ENCODE measurements around the gene RHBDF2.
"Not testable (repeated sequence)": the region's sequence is repeated elsewhere in the genome, so short reads cannot be mapped to it uniquely, and the experiment has no call there.

RHBDF2 gene

DNA sequence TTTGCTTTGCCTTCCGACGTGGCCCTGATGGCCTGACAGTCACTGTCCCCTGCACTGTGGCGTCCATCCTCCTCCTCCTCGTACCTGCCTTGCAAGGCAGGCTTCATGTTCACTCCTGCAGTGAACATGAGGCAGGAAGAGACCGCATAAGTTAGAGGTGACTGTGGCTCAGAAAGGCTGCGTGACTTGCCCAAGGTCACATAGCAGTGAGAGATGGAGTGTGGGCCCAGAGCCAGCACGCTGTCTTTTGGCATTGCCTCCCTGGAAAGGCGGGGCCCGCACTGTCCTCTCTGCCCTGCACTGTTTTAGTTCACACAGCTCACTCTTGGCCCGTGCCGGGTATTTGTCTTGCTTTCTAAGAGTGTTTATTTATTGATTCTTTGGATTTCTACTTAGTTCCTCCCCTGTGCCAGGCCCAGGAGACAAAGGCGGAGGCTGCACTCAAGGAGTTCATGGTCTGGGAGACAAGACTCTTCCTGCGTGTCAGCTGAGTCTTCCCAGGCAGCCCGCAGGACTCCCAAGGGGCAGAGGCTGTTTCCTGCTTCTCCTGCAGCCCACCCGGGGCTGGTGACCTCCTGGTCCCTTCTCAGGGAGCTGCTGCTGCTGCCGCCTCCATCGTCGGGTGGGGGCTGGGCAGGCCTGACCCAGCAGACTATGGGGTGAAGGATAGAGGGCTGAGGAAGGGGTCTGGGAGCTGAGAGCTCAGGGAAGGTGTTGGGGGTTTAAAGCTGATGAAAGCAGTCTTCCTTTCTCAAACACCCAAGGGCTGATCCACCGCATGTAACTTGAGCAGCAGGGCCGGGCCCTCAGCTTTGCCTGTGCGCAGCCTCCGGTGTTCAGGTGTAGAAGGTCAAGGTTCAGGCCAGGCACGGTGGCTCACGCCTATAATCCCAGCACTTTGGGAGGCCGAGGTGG, 23.6 kb upstream of the RHBDF2 start:
- Mint-ChIP-seq H3K4me3 (no peak overlapping the region), H3K27ac (no peak overlapping the region), H3K36me3 (no peaks in the 10 kb centered on the region), H3K27me3 (peaks cover 56% of the 10 kb centered on the region), H3K9me3 (no peaks in the 10 kb centered on the region), H3K4me1 (peaks cover 28% of the 10 kb centered on the region)
- DNase-seq: no peak
- CTCF ChIA-PET: interaction anchor here (0.7 to 4.0 kb wide), 6 partner anchors 19 to 182 kb away, joined by 4 to 54 read pairs (median 14); no protein-coding TSS in a partner anchor

DNA sequence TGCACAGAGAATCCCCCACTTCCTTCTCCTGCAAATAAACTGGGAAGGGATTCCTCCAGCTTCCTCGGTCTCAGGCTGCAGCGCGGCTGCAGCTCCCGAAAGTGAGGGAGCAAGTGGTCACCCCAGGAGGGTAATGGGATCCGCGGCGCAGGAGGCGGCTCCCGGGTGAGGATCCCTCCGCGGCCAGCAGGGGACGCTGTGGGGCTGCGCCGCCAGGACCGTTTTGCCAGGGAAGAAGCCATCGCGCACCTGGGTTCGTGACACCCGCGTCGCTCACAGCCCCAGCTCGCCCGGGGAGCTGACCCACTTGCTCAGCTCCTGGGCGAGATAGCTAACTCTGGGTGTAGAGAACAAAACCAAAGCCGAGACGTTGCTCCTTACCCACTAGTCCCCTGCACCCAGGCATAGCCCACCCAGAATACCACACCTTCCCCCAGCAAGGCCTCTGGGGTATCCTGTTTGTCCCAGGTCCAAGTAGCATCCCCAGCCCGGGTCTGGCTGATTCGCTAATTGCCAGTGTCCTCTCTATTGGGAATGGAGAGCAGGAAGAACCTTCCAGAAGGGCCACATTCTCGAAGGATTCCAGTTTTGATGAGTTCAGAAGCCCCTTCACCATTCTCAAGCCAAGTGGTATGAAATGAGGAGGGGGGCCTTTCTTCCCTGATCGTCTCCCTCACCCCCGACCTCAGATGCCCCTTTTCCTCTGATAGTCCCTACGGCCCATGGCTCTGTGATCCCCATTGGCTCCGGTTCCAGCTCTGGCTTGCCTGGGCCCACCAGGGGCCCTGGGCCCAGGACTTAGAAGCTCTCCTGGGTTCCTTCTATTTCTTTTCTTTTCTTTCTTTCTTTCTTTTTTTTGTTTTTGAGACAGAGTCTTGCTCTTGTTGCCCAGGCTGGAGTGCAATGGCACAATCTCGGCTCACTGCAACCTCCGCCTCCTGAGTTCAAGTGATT, 22.1 kb upstream of the RHBDF2 start:
- Mint-ChIP-seq H3K9me3 (no peaks in the 10 kb centered on the region), H3K4me1 (peaks cover 27% of the 10 kb centered on the region), H3K36me3 (no peaks in the 10 kb centered on the region), H3K4me3 (no peak overlapping the region), H3K27ac (no peak overlapping the region), H3K27me3 (peaks cover 63% of the 10 kb centered on the region)
- peak; percentile 86 for DNase-seq
- CTCF ChIA-PET: interaction anchor here (0.6 to 4.0 kb wide), 23 partner anchors 9 to 212 kb away, joined by 3 to 54 read pairs (median 5); partner anchors contain the start of genes CYGB and PRCD

DNA sequence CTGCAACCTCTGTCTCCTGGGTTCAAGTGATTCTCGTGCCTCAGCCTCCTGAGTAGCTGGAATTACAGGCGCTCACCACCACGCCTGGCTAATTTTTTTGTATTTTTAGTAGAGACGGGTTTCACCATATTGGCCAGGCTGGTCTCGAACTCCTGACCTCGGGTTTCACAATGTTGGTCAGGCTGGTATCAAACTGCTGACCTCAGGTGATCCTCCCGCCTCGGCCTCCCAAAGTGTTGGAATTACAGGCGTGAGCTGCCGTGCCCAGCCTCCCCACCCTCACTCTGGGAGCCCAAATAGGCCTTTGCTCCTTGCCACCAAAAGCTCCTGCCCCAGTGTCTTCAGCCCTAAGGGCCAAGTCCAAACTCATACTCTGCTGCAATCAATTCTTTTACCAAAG, 20.5 kb upstream of the RHBDF2 start:
- H3K9me3 Mint-ChIP-seq, H3K27ac Mint-ChIP-seq, DNase-seq, H3K4me3 Mint-ChIP-seq, H3K36me3 Mint-ChIP-seq: not testable (repeated sequence)
- Mint-ChIP-seq H3K4me1 (peaks cover 29% of the 10 kb centered on the region), H3K27me3 (peaks cover 52% of the 10 kb centered on the region)
- CTCF ChIA-PET: interaction anchor here (0.6 to 4.0 kb wide), 8 partner anchors 9 to 160 kb away, joined by 3 to 29 read pairs (median 7); no protein-coding TSS in a partner anchor

DNA sequence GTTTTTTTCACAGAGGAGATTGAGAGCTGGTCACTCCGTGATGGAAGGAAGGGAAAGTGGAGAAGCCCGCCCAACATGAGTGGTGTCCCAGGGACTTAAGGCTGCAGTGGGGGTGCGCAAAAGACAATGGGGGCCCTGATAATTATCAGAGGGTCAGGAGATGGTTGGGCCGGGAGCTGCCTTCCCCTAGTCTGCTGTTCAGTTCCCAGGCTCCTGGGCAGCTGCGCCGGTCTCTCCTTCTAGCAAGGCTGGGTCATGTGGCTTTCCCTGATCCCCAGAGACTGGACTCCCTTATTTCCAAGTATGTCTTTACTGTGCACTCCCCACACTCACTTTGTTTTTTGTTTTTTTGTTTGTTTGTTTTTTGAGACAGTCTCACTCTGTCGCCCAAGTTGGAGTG, 20.0 kb upstream of the RHBDF2 start:
- no peaks in the 10 kb centered on the region for H3K36me3 Mint-ChIP-seq
- H3K27ac Mint-ChIP-seq: no peak overlapping the region
- peaks cover 52% of the 10 kb centered on the region for H3K27me3 Mint-ChIP-seq
- DNase-seq: no peak
- CTCF ChIA-PET: interaction anchor here (0.6 to 3.6 kb wide), 8 partner anchors 8 to 216 kb away, joined by 3 to 18 read pairs (median 6); no protein-coding TSS in a partner anchor
- no peak overlapping the region for H3K4me3 Mint-ChIP-seq
- no peaks in the 10 kb centered on the region for H3K9me3 Mint-ChIP-seq
- H3K4me1 Mint-ChIP-seq: peaks cover 33% of the 10 kb centered on the region

DNA sequence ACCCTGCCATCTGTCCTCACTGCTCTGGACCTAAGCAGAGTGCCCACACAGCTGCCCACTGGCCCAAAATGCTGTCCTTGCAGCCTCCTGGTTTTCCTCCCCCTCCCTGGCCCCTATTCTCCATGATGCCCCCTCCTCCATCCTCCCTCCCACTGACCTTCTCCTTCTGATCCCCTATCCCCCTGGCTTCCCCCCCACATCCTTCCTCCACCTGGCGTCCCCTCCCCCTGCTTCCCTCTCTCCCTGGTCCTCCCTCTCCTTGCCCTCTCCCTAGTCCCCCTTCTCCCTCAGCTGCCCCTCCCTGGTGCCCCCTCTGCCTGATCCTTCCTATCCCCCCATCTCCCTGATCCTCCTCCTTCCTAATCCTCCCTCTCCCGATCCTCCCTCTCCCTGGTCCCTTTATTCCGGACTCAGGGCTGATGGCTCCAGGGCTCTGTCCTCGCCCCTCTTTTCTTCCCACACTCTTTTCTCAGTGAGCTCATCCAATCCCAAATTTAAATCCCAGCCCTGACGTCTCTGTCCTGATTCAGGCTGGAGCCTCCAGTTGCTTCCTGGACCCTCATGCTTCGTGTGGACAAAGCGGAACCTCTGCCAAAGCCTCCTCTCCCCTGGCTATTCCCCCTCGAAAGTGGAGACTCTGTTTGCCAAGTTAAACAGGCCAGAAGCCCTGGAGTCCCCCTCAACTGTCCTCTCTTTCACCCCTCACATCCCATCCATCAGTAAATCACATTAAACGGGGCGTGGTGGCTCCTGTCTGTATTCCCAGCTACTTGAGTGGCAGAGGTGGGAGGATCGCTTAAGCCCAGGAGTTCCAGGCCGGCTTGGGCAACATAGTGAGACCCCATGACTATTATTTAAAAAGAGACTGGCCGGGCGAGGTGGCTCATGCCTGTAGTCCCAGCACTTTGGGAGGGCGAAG, 18.1 kb upstream of the RHBDF2 start:
- no peak for DNase-seq
- Mint-ChIP-seq H3K4me3 (no peak overlapping the region), H3K9me3 (no peaks in the 10 kb centered on the region), H3K36me3 (no peaks in the 10 kb centered on the region), H3K4me1 (peaks cover 50% of the 10 kb centered on the region), H3K27ac (peak overlapping the region; percentile 77), H3K27me3 (peaks cover 44% of the 10 kb centered on the region)
- CTCF ChIA-PET: interaction anchor here (0.7 to 2.1 kb wide), 2 partner anchors 8 to 162 kb away, joined by 3 to 8 read pairs; no protein-coding TSS in a partner anchor

DNA sequence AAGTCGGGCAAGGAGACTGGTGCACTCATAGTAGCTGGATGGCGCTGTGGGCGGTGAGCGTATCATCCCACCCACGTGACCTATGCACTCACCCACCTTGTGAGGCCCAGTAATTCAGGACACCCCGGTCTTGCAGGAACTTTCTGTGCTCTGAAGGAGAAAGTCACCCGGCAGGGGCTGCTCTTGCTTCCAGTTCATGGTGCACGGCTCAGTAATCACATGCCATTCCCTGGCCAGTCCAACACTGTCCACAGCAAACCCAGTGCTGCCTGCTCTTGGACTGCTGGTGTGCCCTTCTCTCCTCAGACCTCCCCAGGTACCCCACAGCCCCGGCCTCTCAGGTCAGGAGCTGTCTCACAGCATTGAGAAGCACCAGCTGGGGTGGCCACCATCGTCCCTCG, 16.4 kb upstream of the RHBDF2 start:
- CTCF ChIA-PET: interaction anchor here (0.7 to 0.9 kb wide), 2 partner anchors 16 to 60 kb away, joined by 3 read pairs; partner anchors contain the start of gene RHBDF2
- H3K4me1 Mint-ChIP-seq: peaks cover 54% of the 10 kb centered on the region

DNA sequence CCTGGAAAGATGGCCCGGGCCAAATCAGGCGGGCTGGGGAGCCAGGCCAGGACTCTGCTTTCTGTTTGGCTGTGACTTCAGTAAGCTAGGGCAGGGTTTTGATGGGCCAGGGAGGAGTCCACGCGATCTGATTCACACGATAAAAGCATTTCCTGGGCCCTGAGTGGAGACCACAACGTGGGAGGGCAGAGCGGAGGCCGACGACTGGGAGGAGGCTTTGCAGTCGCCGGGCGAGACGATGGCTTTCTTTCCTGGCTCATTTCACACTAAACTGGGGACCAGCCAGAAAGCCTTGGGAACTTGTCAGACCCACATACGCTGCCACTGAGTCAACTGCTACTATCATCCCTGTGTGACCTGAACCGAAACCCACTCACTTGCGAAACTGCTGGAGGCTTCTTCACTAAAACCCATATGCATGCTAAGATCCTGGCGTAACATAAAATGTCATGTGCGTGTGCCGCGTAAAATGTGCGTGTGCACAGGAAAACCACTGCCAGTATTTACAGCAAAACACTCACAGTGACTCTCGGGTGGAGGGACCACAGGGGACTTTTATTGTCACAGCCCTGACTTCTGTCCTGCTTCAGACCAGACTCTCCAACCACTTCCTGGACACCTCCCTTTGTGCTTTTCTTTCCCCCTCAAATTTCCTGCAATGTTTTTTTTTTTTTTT, 14.2 kb upstream of the RHBDF2 start:
- peak overlapping the region; percentile 98 for H3K27ac Mint-ChIP-seq
- CTCF ChIA-PET: interaction anchor here (0.9 to 1.7 kb wide), 4 partner anchors 8 to 107 kb away, joined by 3 to 4 read pairs (median 3); no protein-coding TSS in a partner anchor
- H3K4me3 Mint-ChIP-seq: peak overlapping the region; percentile 52
- H3K27me3 Mint-ChIP-seq: peaks cover 23% of the 10 kb centered on the region
- no peaks in the 10 kb centered on the region for H3K9me3 Mint-ChIP-seq
- peaks cover 70% of the 10 kb centered on the region for H3K4me1 Mint-ChIP-seq
- DNase-seq: peak; percentile 89
- no peaks in the 10 kb centered on the region for H3K36me3 Mint-ChIP-seq

More for the DNA sequence above, 16.4 kb upstream of the RHBDF2 start:
- DNase-seq: no peak
- Mint-ChIP-seq H3K36me3 (no peaks in the 10 kb centered on the region), H3K9me3 (no peaks in the 10 kb centered on the region), H3K27me3 (peaks cover 36% of the 10 kb centered on the region), H3K4me3 (no peak overlapping the region), H3K27ac (peak overlapping the region; percentile 81)

DNA sequence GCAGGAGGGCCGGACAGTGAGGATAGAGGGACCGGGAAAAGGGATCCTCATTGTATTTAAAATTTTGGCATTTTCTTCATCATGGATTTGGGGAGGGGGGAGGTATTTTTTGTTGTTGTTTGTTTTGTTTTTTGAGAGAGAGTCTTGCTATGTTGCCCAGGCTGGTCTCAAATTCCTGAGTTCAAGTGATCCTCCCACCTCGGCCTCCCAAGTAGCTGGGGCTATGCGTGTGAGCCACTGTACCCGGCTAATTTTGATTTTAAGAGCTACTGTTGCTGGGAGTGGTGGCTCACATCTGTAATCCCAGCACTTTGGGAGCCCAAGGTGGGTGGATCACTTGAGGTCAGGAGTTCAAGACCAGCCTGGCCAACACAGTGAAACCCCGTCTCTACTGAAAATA, 13.1 kb upstream of the RHBDF2 start:
- H3K27ac Mint-ChIP-seq: peak overlapping the region; percentile 98
- peaks cover 72% of the 10 kb centered on the region for H3K4me1 Mint-ChIP-seq
- not testable (repeated sequence) for H3K4me3 Mint-ChIP-seq

DNA sequence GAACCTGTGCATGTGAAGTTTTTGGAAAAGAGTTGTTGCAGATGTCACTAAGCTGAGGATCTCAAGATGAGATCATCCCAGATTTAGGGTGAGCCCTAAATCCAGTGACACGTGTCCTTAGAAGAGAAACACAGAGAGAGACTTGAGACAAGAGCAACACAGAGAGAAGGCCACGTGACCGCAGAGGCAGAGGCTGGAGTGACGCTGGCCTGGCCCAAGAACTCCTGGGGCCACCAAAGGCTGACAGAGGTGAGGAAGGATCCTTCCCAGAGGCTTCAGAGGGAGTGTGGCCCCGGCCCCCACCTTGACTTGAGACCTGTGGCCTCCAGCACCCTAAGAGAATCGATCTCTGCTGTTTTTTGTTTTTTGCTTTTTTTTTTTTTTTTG, 12.1 kb upstream of the RHBDF2 start:
- Mint-ChIP-seq H3K4me3 (no peak overlapping the region), H3K36me3 (no peaks in the 10 kb centered on the region), H3K4me1 (peaks cover 73% of the 10 kb centered on the region), H3K27me3 (peaks cover 20% of the 10 kb centered on the region), H3K27ac (peak overlapping the region; percentile 98), H3K9me3 (no peaks in the 10 kb centered on the region)
- CTCF ChIA-PET: interaction anchor here (1.6 kb wide), 1 partner anchor 9 kb away, joined by 5 read pairs; no protein-coding TSS in a partner anchor
- no peak for DNase-seq

More for the DNA sequence above, 13.1 kb upstream of the RHBDF2 start:
- not testable (repeated sequence) for H3K36me3 Mint-ChIP-seq, DNase-seq, H3K9me3 Mint-ChIP-seq
- H3K27me3 Mint-ChIP-seq: peaks cover 16% of the 10 kb centered on the region
- CTCF ChIA-PET: interaction anchor here (1.2 to 1.7 kb wide), 4 partner anchors 9 to 106 kb away, joined by 3 read pairs; no protein-coding TSS in a partner anchor

DNA sequence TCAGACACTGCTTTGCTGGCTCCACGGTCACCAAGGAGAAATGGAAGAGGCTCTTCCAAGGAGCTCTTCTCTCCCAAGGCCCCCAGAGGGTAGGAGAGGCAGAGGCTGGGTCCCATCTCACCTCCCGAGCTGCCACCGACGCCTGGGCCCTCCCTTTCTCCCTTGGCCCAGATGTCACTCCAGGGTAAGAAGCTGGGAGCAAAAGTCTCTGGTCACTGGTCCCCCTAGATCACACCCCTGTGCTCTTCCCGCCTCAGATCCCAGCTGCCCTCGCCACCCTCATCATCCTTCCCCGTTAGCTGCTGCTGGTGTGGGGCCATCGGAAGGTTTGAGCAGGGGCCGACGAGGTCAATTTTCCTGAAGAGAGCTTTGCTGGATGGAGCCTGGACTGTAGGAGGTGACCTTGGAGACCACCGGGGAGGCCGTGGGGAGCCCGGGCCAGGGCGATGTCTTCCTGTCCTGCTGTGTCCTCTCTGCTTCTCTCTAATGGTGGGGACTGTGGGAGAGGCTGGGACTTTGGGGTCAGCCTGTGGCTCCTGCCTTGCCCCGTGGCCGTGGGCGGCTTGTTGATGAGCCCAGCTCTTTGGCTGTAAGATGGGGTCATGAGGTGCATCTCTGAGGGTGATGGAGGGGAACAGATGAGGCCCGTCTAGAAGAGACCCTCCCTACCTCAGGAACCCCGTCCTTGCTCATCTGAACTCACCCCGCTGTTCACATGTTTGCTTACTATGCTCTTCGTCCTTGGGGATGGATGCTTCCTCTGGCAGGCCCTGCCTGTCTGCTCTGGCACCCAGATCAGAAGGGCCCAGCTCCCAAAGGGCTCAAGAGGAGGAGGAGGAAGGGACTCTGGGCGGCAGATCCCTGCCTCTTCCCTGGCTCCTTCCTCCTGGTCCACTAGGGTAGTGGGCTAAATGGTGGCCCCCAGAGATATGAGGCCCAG, 11.4 kb upstream of the RHBDF2 start:
- Mint-ChIP-seq H3K27ac (peak overlapping the region; percentile 98), H3K9me3 (no peaks in the 10 kb centered on the region), H3K27me3 (peaks cover 27% of the 10 kb centered on the region), H3K4me1 (peaks cover 70% of the 10 kb centered on the region), H3K4me3 (no peak overlapping the region), H3K36me3 (no peaks in the 10 kb centered on the region)
- CTCF ChIA-PET: interaction anchor here (1.3 to 1.6 kb wide), 2 partner anchors 9 to 112 kb away, joined by 3 to 5 read pairs; no protein-coding TSS in a partner anchor
- DNase-seq: no peak

DNA sequence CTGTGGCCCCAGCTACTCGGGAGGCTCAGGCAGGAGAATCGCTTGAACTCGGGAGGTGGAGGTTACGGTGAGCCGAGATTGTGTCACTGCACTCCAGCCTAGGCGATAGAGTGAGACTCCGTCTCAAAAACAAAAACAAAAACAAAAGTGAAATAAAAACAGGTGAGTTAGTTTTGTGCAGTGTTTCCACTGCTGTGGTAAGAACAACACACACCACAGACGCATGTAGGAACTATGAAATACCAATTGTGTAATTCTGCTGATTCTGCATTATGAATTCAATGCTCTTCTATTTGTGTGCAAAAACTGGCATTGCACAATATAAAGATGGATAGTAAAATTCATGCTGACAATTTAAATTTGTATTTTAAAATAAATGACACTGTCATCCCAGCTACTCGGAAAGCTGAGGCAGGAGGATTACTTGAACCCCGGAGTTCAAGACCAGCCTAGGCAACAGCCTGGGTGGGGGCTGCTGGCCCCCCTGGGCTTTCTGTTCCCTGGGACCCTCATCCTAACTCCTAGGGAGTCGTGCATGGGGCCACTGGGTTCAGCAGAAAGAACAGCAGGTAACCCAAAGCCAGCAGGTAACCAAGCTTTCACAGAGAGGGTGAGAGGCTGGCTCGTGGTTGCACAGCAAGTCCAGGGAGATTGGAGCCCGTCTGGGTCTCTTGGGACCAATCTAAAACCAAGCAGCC, 10.6 kb upstream of the RHBDF2 start:
- Mint-ChIP-seq H3K27ac (peak overlapping the region; percentile 49), H3K27me3 (peaks cover 31% of the 10 kb centered on the region), H3K36me3 (no peaks in the 10 kb centered on the region), H3K4me3 (no peak overlapping the region), H3K4me1 (peaks cover 69% of the 10 kb centered on the region), H3K9me3 (no peaks in the 10 kb centered on the region)
- CTCF ChIA-PET: interaction anchor here (1.1 to 1.6 kb wide), 4 partner anchors 10 to 114 kb away, joined by 3 to 6 read pairs (median 5); partner anchors contain the start of gene AANAT
- DNase-seq: no peak

All from activated naive CD4-positive, alpha-beta T cell treated with anti-CD3 and anti-CD28 coated beads, Interleukin-2, amount 10 ng/mL, durations not matched to agents 7 days and 5 days (primary cell).